ENCODE results near the gene FOXI3.

The FOXI3 gene
- 0 to 0.53 (median 0.09) reads per million in 4 experiments for total RNA-seq

GRCh38 chr2:88452565-88452905, at the start of gene FOXI3:
TSS of gene FOXI3 (minus strand) at chr2:88452693. CDS start at chr2:88452535, 158 bp downstream.
- DNase-seq: no peak

- DNase-seq: no peak
Observed at GRCh38 chr2:88500691-88501090, 48.2 kb upstream of the FOXI3 start.

- DNase-seq: no peak
Observed at GRCh38 chr2:88499204-88499603, 46.7 kb upstream of the FOXI3 start.

GRCh38 chr2:88493481-88493880, 41.0 kb upstream of the FOXI3 start:
- no peak for DNase-seq

GRCh38 chr2:88492002-88492401, 39.5 kb upstream of the FOXI3 start:
- no peak for DNase-seq

- DNase-seq: no peak
Observed at GRCh38 chr2:88489181-88489580, 36.7 kb upstream of the FOXI3 start.

- no peak for DNase-seq
Observed at GRCh38 chr2:88483200-88483599, 30.7 kb upstream of the FOXI3 start.

- DNase-seq: no peak
Observed at GRCh38 chr2:88481691-88482336, 29.3 kb upstream of the FOXI3 start.

GRCh38 chr2:88472811-88473210, 20.3 kb upstream of the FOXI3 start:
- no peak for DNase-seq

- no peak for DNase-seq
Observed at GRCh38 chr2:88471083-88471942, 18.8 kb upstream of the FOXI3 start.

GRCh38 chr2:88469202-88470114, 17.0 kb upstream of the FOXI3 start:
- DNase-seq: no peak

GRCh38 chr2:88464153-88464552, 11.7 kb upstream of the FOXI3 start:
- no peak for DNase-seq

- no peak for DNase-seq
Observed at GRCh38 chr2:88458633-88459032, 6.1 kb upstream of the FOXI3 start.

GRCh38 chr2:88452980-88453582, 588 bp upstream of the FOXI3 start:
- DNase-seq: no peak

- DNase-seq: no peak
Observed at GRCh38 chr2:88451811-88452564, 505 bp downstream of the FOXI3 start.

GRCh38 chr2:88450925-88451810, 1.3 kb downstream of the FOXI3 start:
- no peak for DNase-seq

GRCh38 chr2:88450186-88450585, 2.3 kb downstream of the FOXI3 start:
- DNase-seq: no peak

GRCh38 chr2:88448248-88448647, 4.2 kb downstream of the FOXI3 start:
- no peak for DNase-seq

GRCh38 chr2:88443353-88443938, 9.0 kb downstream of the FOXI3 start:
- DNase-seq: no peak

- DNase-seq: no peak
Observed at GRCh38 chr2:88442473-88442872, 10.0 kb downstream of the FOXI3 start.

- DNase-seq: no peak
Observed at GRCh38 chr2:88442061-88442460, 10.4 kb downstream of the FOXI3 start.
